ENCODE measurements around the gene LPP. TPM values are rescaled to one million over a fixed set of nuclear protein-coding genes. Genes with fewer than 3 reads are reported as not detected.

Gene LPP
- polyA plus RNA-seq, 1 donor (not counting 4 experiments of a cell fraction or from before 2014, with no cell fraction given): 16.0 TPM

DNA sequence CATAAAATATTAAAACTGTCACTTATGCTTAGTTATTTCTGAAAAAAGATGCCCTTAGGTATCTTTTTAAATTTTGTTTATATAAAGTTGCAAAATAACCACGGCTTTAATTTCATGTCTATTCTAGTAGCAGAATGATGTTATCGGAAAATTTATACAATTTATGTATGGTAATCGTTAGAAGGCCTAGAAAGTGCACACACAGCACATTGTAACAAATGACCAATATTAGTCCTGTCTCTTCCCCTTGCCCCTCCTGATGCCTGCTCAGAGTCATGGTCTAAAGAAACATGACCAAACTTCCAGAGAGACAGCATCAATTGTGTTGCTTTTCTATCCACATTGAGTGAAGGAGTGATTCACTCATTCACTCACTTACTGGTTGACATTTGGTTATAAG lies 6.2 kb upstream of the LPP start:
- Histone ChIP-seq H3K79me2 (ENCODE audit: control insufficient read depth, insufficient read depth, low read length) (no peaks in the 10 kb centered on the region), H3K4me1 (ENCODE audit: control insufficient read depth, extremely low read depth, insufficient read depth, low read length) (peaks cover 11% of the 10 kb centered on the region), H2AFZ (ENCODE audit: control insufficient read depth, low read length) (no peak overlapping the region), H3K4me3 (ENCODE audit: control insufficient read depth in 2 of 3, extremely low read depth in 1 of 3, insufficient read depth in 2 of 3, low read depth in 1 of 3, low read length in 3 of 3) (no peak overlapping the region), H3K36me3 (ENCODE audit: control insufficient read depth in 2 of 2, extremely low read depth in 1 of 2, insufficient read depth in 2 of 2, low read length in 2 of 2) (no peaks in the 10 kb centered on the region), H3K27me3 (ENCODE audit: control insufficient read depth, extremely low read depth, insufficient read depth, low read length) (no peaks in the 10 kb centered on the region), H4K20me1 (ENCODE audit: control insufficient read depth, extremely low read depth, insufficient read depth, low read length) (no peaks in the 10 kb centered on the region), H3K27ac (ENCODE audit: control insufficient read depth, insufficient read depth, low read length) (no peak overlapping the region), H3K9me1 (ENCODE audit: control insufficient read depth, extremely low read depth, insufficient read depth, low read length) (no peaks in the 10 kb centered on the region), H3K4me2 (ENCODE audit: control insufficient read depth, extremely low read depth, insufficient read depth, low read depth, low read length) (no peak overlapping the region), H3K9me3 (ENCODE audit: control insufficient read depth, low read depth, low read length) (no peaks in the 10 kb centered on the region), H3K9ac (ENCODE audit: control insufficient read depth, extremely low read depth, insufficient read depth, low read length) (no peak overlapping the region)
- FAIRE-seq: no peak
- dilution Hi-C loops (cut with MboI; ENCODE audit: extremely low pct_ligation_motif_present, low sequenced_read_pairs): no loop called here
- no peak for TF ChIP-seq EZH2 (IDR thresholded peaks at IDR 0.05; ENCODE audit: low read length)
- DNase-seq (ENCODE audit: low read depth, low spot score): no peak

DNA sequence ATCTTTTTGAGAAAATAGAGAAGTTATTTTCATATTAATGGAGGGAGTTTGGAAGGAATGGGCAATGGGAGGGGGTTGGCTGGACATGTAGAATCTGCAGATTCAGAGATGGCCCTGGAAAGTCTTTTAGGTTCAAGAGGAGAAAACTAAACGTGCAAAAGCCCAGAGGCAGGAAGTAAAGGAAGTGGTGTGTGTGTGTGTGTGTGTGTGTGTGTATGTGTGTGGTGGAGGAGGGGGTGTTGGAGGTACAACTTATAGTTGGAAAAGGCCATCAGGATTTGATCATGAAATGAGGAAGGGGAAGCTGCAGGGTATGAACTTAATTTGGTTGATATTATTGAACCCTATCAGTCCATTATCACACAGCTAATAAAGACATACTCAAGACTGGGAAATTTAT lies 5.6 kb upstream of the LPP start:
- no peaks in the 10 kb centered on the region for H3K27me3 ChIP-seq (ENCODE audit: control insufficient read depth, extremely low read depth, insufficient read depth, low read length)
- no peak overlapping the region for H2AFZ ChIP-seq (ENCODE audit: control insufficient read depth, low read length)
- H3K27ac ChIP-seq (ENCODE audit: control insufficient read depth, insufficient read depth, low read length): no peak overlapping the region
- no peak overlapping the region for H3K4me2 ChIP-seq (ENCODE audit: control insufficient read depth, extremely low read depth, insufficient read depth, low read depth, low read length)
- no peaks in the 10 kb centered on the region for H4K20me1 ChIP-seq (ENCODE audit: control insufficient read depth, extremely low read depth, insufficient read depth, low read length)
- H3K9me1 ChIP-seq (ENCODE audit: control insufficient read depth, extremely low read depth, insufficient read depth, low read length): no peaks in the 10 kb centered on the region
- H3K9me3 ChIP-seq (ENCODE audit: control insufficient read depth, low read depth, low read length): no peaks in the 10 kb centered on the region
- dilution Hi-C loops (cut with MboI; ENCODE audit: extremely low pct_ligation_motif_present, low sequenced_read_pairs): no loop called here
- H3K4me3 ChIP-seq (ENCODE audit: control insufficient read depth in 2 of 3, extremely low read depth in 1 of 3, insufficient read depth in 2 of 3, low read depth in 1 of 3, low read length in 3 of 3): no peak overlapping the region
- no peaks in the 10 kb centered on the region for H3K36me3 ChIP-seq (ENCODE audit: control insufficient read depth in 2 of 2, extremely low read depth in 1 of 2, insufficient read depth in 2 of 2, low read length in 2 of 2)
- no peak for TF ChIP-seq EZH2 (IDR thresholded peaks at IDR 0.05; ENCODE audit: low read length)
- TF ChIP-seq, protein P1, sequence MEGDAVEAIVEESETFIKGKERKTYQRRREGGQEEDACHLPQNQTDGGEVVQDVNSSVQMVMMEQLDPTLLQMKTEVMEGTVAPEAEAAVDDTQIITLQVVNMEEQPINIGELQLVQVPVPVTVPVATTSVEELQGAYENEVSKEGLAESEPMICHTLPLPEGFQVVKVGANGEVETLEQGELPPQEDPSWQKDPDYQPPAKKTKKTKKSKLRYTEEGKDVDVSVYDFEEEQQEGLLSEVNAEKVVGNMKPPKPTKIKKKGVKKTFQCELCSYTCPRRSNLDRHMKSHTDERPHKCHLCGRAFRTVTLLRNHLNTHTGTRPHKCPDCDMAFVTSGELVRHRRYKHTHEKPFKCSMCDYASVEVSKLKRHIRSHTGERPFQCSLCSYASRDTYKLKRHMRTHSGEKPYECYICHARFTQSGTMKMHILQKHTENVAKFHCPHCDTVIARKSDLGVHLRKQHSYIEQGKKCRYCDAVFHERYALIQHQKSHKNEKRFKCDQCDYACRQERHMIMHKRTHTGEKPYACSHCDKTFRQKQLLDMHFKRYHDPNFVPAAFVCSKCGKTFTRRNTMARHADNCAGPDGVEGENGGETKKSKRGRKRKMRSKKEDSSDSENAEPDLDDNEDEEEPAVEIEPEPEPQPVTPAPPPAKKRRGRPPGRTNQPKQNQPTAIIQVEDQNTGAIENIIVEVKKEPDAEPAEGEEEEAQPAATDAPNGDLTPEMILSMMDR (optimal IDR thresholded peaks at IDR 0.05 in 1 of 3, IDR thresholded peaks at IDR 0.05 in 1 of 3, conservative IDR thresholded peaks at IDR 0.05 in 1 of 3; ENCODE audit: extremely low read depth in 1 of 3, insufficient read depth in 2 of 3, low read length in 3 of 3): no peak
- H3K9ac ChIP-seq (ENCODE audit: control insufficient read depth, extremely low read depth, insufficient read depth, low read length): no peak overlapping the region
- no peaks in the 10 kb centered on the region for H3K79me2 ChIP-seq (ENCODE audit: control insufficient read depth, insufficient read depth, low read length)
- no peak for FAIRE-seq
- peaks cover 16% of the 10 kb centered on the region for H3K4me1 ChIP-seq (ENCODE audit: control insufficient read depth, extremely low read depth, insufficient read depth, low read length)
- DNase-seq (ENCODE audit: low read depth, low spot score): no peak

DNA sequence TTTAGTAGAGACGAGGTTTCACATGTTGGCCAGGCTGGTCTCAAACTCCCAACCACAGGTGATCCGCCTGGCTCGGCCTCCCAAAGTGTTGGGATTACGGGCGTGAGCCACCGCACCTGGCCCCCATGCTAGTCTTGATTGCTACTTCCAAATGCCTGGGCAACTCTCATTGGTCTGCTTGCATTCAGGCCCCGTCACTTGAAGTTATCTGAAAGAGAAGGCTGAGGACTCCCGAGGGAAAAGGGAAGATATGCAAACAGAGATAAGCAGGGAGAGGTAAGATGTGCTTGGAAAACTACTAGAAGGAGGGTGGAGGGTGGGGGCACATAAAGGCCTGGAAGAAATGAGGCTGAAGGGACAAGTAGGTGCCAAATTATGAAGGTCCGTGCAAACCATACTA lies 4.4 kb upstream of the LPP start:
- peaks cover 3% of the 10 kb centered on the region for H3K79me2 ChIP-seq (ENCODE audit: control insufficient read depth, insufficient read depth, low read length)
- no peak for FAIRE-seq
- no peaks in the 10 kb centered on the region for H4K20me1 ChIP-seq (ENCODE audit: control insufficient read depth, extremely low read depth, insufficient read depth, low read length)
- H3K9me3 ChIP-seq (ENCODE audit: control insufficient read depth, low read depth, low read length): no peaks in the 10 kb centered on the region
- dilution Hi-C loops (cut with MboI; ENCODE audit: extremely low pct_ligation_motif_present, low sequenced_read_pairs): no loop called here
- H3K4me3 ChIP-seq (ENCODE audit: control insufficient read depth in 2 of 3, extremely low read depth in 1 of 3, insufficient read depth in 2 of 3, low read depth in 1 of 3, low read length in 3 of 3): no peak overlapping the region
- no peak overlapping the region for H3K27ac ChIP-seq (ENCODE audit: control insufficient read depth, insufficient read depth, low read length)
- no peaks in the 10 kb centered on the region for H3K27me3 ChIP-seq (ENCODE audit: control insufficient read depth, extremely low read depth, insufficient read depth, low read length)
- no peak overlapping the region for H3K9ac ChIP-seq (ENCODE audit: control insufficient read depth, extremely low read depth, insufficient read depth, low read length)
- H2AFZ ChIP-seq (ENCODE audit: control insufficient read depth, low read length): no peak overlapping the region
- no peaks in the 10 kb centered on the region for H3K9me1 ChIP-seq (ENCODE audit: control insufficient read depth, extremely low read depth, insufficient read depth, low read length)
- DNase-seq (ENCODE audit: low read depth, low spot score): no peak
- TF ChIP-seq, protein P1 (optimal IDR thresholded peaks at IDR 0.05 in 1 of 3, IDR thresholded peaks at IDR 0.05 in 1 of 3, conservative IDR thresholded peaks at IDR 0.05 in 1 of 3; ENCODE audit: extremely low read depth in 1 of 3, insufficient read depth in 2 of 3, low read length in 3 of 3): no peak
- TF ChIP-seq EZH2 (IDR thresholded peaks at IDR 0.05; ENCODE audit: low read length): no peak
- H3K36me3 ChIP-seq (ENCODE audit: control insufficient read depth in 2 of 2, extremely low read depth in 1 of 2, insufficient read depth in 2 of 2, low read length in 2 of 2): no peaks in the 10 kb centered on the region
- peaks cover 17% of the 10 kb centered on the region for H3K4me1 ChIP-seq (ENCODE audit: control insufficient read depth, extremely low read depth, insufficient read depth, low read length)
- H3K4me2 ChIP-seq (ENCODE audit: control insufficient read depth, extremely low read depth, insufficient read depth, low read depth, low read length): no peak overlapping the region

All from keratinocyte (primary cell).